Progenitor cell of endocrine pancreas (in vitro differentiated cells): ENCODE data around the gene ZBTB42. TPM values are rescaled to one million over a fixed set of nuclear protein-coding genes. Genes with fewer than 3 reads are reported as not detected.

ENCODE experiments used
- DNase-seq: peaks from one replicate; pipeline ENCODE4 v3.0.0; 2021; ENCODE audit warnings: low spot score; ENCODE audit not compliant: unreplicated experiment
- H3K27ac Mint-ChIP-seq: 2 replicates; pipeline ENCODE4 v1.8.0; 2021; ENCODE audit warnings: mild to moderate bottlenecking, moderate library complexity, mixed read lengths
- H3K27me3 Mint-ChIP-seq: 2 replicates; pipeline ENCODE4 v1.8.0; 2021; ENCODE audit warnings: mixed read lengths
- H3K36me3 Mint-ChIP-seq: 2 replicates; pipeline ENCODE4 v1.8.0; 2022; ENCODE audit warnings: mixed read lengths; ENCODE audit not compliant: insufficient read depth
- H3K4me1 Mint-ChIP-seq: 2 replicates; pipeline ENCODE4 v1.8.0; 2021; ENCODE audit warnings: low read depth, mixed read lengths
- H3K4me3 Mint-ChIP-seq: 2 replicates; pipeline ENCODE4 v1.8.0; 2021; ENCODE audit warnings: low read depth, mild to moderate bottlenecking, moderate library complexity, mixed read lengths
- H3K9me3 Mint-ChIP-seq: 2 replicates; pipeline ENCODE4 v1.8.0; 2021; ENCODE audit warnings: low read depth, mixed read lengths
- total RNA-seq: library from RNA; stranded (reverse); gene quantifications from 2 replicates; pipeline ENCODE4 v1.2.1, GENCODE V29; 2021
- TF ChIP-seq, protein P1 (sequence below): fragments of 200-600 bp; sonication (generic); IDR thresholded peaks from one replicate; pipeline ENCODE4 v1.5.0; 2021; ENCODE audit warnings: antibody characterized with exemption, mild to moderate bottlenecking; ENCODE audit not compliant: unreplicated experiment

Gene ZBTB42
- total RNA-seq, 1 donor from 2014 or later = 12.3 TPM

DNA sequence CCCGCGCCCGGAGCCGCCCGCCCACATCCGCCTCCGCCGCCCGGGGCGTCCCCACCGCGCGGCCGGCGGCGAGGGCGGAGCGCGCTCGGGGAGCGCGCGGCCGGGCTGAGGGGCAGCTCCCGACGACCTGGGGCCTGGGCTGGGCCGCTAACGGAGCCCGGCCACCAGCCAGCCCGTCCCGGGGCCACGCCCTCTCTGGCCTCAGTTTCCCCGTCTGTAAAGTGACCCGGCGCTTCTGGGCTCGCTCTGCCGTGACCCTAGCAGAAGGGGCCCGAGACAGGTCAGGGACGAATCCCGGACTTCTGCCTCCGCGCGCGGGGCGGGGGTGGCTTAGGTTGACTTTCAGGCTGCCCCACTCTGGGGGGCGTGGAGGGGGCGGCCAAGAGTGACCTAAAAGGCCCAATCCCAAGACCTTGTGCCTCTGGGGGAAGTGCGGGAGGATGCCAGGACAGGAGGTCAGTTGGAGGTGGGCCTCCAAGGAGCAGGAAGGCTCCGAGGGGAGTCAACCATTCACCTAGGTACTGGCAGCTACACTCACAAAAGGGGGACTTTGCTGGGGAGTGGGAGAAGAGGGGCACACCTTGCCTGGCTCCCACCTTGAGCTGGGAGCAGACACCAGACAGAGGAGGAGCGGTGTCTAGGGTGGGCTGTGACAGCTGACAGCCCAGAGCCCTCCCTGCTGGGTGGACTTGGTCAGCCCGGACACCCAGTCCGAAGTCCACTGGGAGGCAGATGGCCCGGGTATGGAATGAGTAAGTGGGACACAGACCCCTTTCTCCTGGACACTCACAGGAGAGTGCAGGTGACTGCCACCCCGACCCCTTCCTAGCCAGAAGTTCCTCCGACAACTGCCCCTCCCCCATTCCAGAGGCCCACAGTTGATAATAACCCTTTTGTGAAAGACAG lies 4.9 kb upstream of the ZBTB42 start:
- peaks cover 12% of the 10 kb centered on the region for H3K27me3 Mint-ChIP-seq
- DNase-seq = no peak
- H3K4me3 Mint-ChIP-seq = peak overlapping the region; percentile 72
- no peaks in the 10 kb centered on the region for H3K9me3 Mint-ChIP-seq
- H3K4me1 Mint-ChIP-seq = peaks cover 36% of the 10 kb centered on the region
- H3K27ac Mint-ChIP-seq = peak overlapping the region; percentile 94
- no peaks in the 10 kb centered on the region for H3K36me3 Mint-ChIP-seq
- TF ChIP-seq, protein P1, sequence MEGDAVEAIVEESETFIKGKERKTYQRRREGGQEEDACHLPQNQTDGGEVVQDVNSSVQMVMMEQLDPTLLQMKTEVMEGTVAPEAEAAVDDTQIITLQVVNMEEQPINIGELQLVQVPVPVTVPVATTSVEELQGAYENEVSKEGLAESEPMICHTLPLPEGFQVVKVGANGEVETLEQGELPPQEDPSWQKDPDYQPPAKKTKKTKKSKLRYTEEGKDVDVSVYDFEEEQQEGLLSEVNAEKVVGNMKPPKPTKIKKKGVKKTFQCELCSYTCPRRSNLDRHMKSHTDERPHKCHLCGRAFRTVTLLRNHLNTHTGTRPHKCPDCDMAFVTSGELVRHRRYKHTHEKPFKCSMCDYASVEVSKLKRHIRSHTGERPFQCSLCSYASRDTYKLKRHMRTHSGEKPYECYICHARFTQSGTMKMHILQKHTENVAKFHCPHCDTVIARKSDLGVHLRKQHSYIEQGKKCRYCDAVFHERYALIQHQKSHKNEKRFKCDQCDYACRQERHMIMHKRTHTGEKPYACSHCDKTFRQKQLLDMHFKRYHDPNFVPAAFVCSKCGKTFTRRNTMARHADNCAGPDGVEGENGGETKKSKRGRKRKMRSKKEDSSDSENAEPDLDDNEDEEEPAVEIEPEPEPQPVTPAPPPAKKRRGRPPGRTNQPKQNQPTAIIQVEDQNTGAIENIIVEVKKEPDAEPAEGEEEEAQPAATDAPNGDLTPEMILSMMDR = no peak

- Mint-ChIP-seq H3K36me3 (no peaks in the 10 kb centered on the region), H3K4me1 (peaks cover 39% of the 10 kb centered on the region), H3K27me3 (peaks cover 12% of the 10 kb centered on the region), H3K4me3 (peak overlapping the region; percentile 72), H3K9me3 (no peaks in the 10 kb centered on the region), H3K27ac (peak overlapping the region; percentile 94)
- no peak for DNase-seq
- TF ChIP-seq, protein P1 = no peak
These were observed 4.2 kb upstream of the ZBTB42 start for GRCh38 chr14:104796687-104797081.

DNA sequence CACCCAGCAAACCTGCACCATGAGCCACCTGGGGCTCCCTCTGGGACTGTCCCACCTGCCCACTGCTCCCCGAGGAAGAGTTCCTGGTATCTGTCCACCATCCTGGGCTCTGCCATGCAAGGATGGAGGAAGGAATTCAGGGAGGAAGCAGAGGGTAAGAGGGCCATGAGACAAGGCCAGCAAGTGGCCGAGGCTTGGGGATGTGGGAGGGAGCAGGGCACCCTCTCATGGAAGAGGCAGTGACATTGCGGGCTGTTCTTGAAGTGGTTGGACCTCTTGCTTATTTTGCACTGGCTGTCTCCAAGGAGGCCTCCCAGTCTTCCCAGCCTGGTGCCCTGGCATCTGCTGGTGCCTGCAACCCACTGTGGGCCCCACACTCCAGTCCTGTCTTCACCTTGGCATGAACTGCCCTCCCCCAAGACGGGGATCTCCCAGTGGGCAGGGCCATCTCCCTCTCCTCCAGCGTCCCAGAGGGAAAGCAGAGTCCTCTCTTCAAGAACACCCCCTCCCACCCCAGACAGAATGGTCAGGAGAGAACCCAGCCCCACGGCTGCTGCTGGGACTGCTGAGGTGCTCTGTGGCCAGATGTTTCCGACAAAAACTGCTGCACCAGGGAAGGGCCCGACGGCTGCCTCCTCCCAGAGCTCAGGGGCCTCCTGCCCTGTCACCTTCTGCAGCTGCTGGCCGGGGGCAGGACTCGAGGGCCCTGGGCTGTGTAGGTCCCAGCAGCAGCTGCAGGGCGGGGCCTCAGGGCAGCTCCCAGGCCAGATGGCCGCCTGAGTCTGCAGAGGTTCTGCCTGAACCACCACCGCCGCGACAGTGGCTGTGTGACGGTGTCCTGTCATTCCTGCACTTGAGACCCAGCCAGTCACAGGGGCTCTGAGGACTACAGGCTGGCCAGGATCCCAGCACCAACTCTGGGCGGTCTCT lies 3.5 kb upstream of the ZBTB42 start:
- Mint-ChIP-seq H3K36me3 (no peaks in the 10 kb centered on the region), H3K27ac (peak overlapping the region; percentile 74), H3K9me3 (no peaks in the 10 kb centered on the region), H3K27me3 (peaks cover 12% of the 10 kb centered on the region), H3K4me3 (peak overlapping the region; percentile 72), H3K4me1 (peaks cover 40% of the 10 kb centered on the region)
- DNase-seq = no peak
- TF ChIP-seq, protein P1 = no peak

GRCh38 chr14:104798300-104799243 lies 2.3 kb upstream of the ZBTB42 start:
- H3K4me1 Mint-ChIP-seq = peaks cover 35% of the 10 kb centered on the region
- H3K27me3 Mint-ChIP-seq = peaks cover 12% of the 10 kb centered on the region
- no peaks in the 10 kb centered on the region for H3K9me3 Mint-ChIP-seq
- peak overlapping the region; percentile 78 for H3K4me3 Mint-ChIP-seq
- DNase-seq = no peak
- no peaks in the 10 kb centered on the region for H3K36me3 Mint-ChIP-seq
- TF ChIP-seq, protein P1 = no peak
- H3K27ac Mint-ChIP-seq = peak overlapping the region; percentile 93
